Measurements from ENCODE around the gene BCCIP. TPM values are rescaled to one million over a fixed set of nuclear protein-coding genes. Genes with fewer than 3 reads are reported as not detected.

BCCIP gene
- total RNA-seq, 1 donor from 2014 or later: 30.9 TPM

- TF ChIP-seq POLR2AphosphoS5 (IDR thresholded peaks at IDR 0.05; ENCODE audit: insufficient read depth in 1 of 2, low read depth in 1 of 2) (no peak), POLR2A (IDR thresholded peaks at IDR 0.05) (no peak), CTCF (IDR thresholded peaks at IDR 0.05) (no peak)
- Histone ChIP-seq H3K27ac (no peak overlapping the region), H3K27me3 (no peaks in the 10 kb centered on the region), H3K4me3 (no peak overlapping the region), H3K4me1 (peaks cover 39% of the 10 kb centered on the region), H3K36me3 (peaks cover 0 to 3% of the 10 kb centered on the region in 2 donors), H3K9me3 (no peaks in the 10 kb centered on the region)
- intact Hi-C loops (cut with DNase I): no loop called here
- no peak for DNase-seq (ENCODE audit: extremely low spot score in 2 of 2)
These were observed 2.6 kb upstream of the BCCIP start for GRCh38 chr10:125820701-125821100.

- TF ChIP-seq CTCF (IDR thresholded peaks at IDR 0.05) (no peak), POLR2A (IDR thresholded peaks at IDR 0.05) (no peak), POLR2AphosphoS5 (IDR thresholded peaks at IDR 0.05; ENCODE audit: insufficient read depth in 1 of 2, low read depth in 1 of 2) (peak in 1 of 2 donors; percentile 27)
- peak overlapping the region; percentile 96 to 98 for H3K4me3 ChIP-seq
- no peaks in the 10 kb centered on the region for H3K27me3 ChIP-seq
- intact Hi-C loops (cut with DNase I): no loop called here
- H3K4me1 ChIP-seq: peaks cover 45% of the 10 kb centered on the region
- peaks cover 0 to 24% of the 10 kb centered on the region in 2 donors for H3K36me3 ChIP-seq
- peak overlapping the region; percentile 86 for H3K27ac ChIP-seq
- H3K9me3 ChIP-seq: no peaks in the 10 kb centered on the region
- DNase-seq (ENCODE audit: extremely low spot score in 2 of 2): no peak
These were observed 411 bp downstream of the BCCIP start for GRCh38 chr10:125823663-125824251.

GRCh38 chr10:125824736-125825135, 1.4 kb downstream of the BCCIP start:
- no peak for DNase-seq (ENCODE audit: extremely low spot score in 2 of 2)
- Histone ChIP-seq H3K27ac (no peak overlapping the region), H3K27me3 (no peaks in the 10 kb centered on the region), H3K4me3 (peak overlapping the region in 1 of 2 donors; percentile 96), H3K36me3 (peaks cover 0 to 34% of the 10 kb centered on the region in 2 donors), H3K4me1 (peaks cover 45% of the 10 kb centered on the region), H3K9me3 (no peaks in the 10 kb centered on the region)
- TF ChIP-seq POLR2A (IDR thresholded peaks at IDR 0.05) (no peak), POLR2AphosphoS5 (IDR thresholded peaks at IDR 0.05; ENCODE audit: insufficient read depth in 1 of 2, low read depth in 1 of 2) (no peak), CTCF (IDR thresholded peaks at IDR 0.05) (no peak)
- intact Hi-C loops (cut with DNase I): no loop called here

GRCh38 chr10:125827133-125827532, 3.8 kb downstream of the BCCIP start:
- no peak for DNase-seq (ENCODE audit: extremely low spot score in 2 of 2)
- H3K36me3 ChIP-seq: peaks cover 0 to 58% of the 10 kb centered on the region in 2 donors
- no peaks in the 10 kb centered on the region for H3K9me3 ChIP-seq
- intact Hi-C loops (cut with DNase I): no loop called here
- no peaks in the 10 kb centered on the region for H3K27me3 ChIP-seq
- TF ChIP-seq CTCF (IDR thresholded peaks at IDR 0.05) (no peak), POLR2AphosphoS5 (IDR thresholded peaks at IDR 0.05; ENCODE audit: insufficient read depth in 1 of 2, low read depth in 1 of 2) (no peak), POLR2A (IDR thresholded peaks at IDR 0.05) (no peak)
- H3K4me1 ChIP-seq: peaks cover 31% of the 10 kb centered on the region
- no peak overlapping the region for H3K4me3 ChIP-seq
- H3K27ac ChIP-seq: no peak overlapping the region

- no peaks in the 10 kb centered on the region for H3K9me3 ChIP-seq
- no peak overlapping the region for H3K4me3 ChIP-seq
- peaks cover 26% of the 10 kb centered on the region for H3K4me1 ChIP-seq
- H3K36me3 ChIP-seq: peaks cover 0 to 70% of the 10 kb centered on the region in 2 donors
- DNase-seq (ENCODE audit: extremely low spot score in 2 of 2): no peak
- no peak for TF ChIP-seq POLR2A (IDR thresholded peaks at IDR 0.05)
- no peak for TF ChIP-seq CTCF (IDR thresholded peaks at IDR 0.05)
- no peak for TF ChIP-seq POLR2AphosphoS5 (IDR thresholded peaks at IDR 0.05; ENCODE audit: insufficient read depth in 1 of 2, low read depth in 1 of 2)
- H3K27ac ChIP-seq: no peak overlapping the region
- no peaks in the 10 kb centered on the region for H3K27me3 ChIP-seq
- intact Hi-C loops (cut with DNase I): no loop called here
These were observed 5.0 kb downstream of the BCCIP start for GRCh38 chr10:125828311-125828710.
